ACC112 (cell line): Measurements from ENCODE around the gene SDK1.

Experiments used
- H2AFZ ChIP-seq: fragments of 200-600 bp; sonication (generic); one replicate; pipeline ENCODE4 v1.6.0; 2017; ENCODE audit warnings: antibody characterized with exemption, low read length; ENCODE audit not compliant: unreplicated experiment
- H3K27ac ChIP-seq: fragments of 200-600 bp; sonication (generic); 2 replicates; pipeline ENCODE4 v1.5.1; 2014; ENCODE audit warnings: low read depth, mild to moderate bottlenecking, antibody characterized with exemption, low read length, moderate library complexity
- H3K27me3 ChIP-seq: fragments of 200-600 bp; sonication (generic); 2 replicates; pipeline ENCODE4 v1.6.1; 2014; ENCODE audit warnings: mild to moderate bottlenecking, antibody characterized with exemption, low read length, moderate library complexity, mixed read lengths; ENCODE audit not compliant: insufficient read depth
- H3K36me3 ChIP-seq: fragments of 200-600 bp; sonication (generic); 2 replicates; pipeline ENCODE4 v1.6.1; 2016; ENCODE audit warnings: mild to moderate bottlenecking, antibody characterized with exemption, low read length, moderate library complexity, mixed read lengths; ENCODE audit not compliant: insufficient read depth
- H3K4me1 ChIP-seq: fragments of 200-600 bp; sonication (generic); one replicate; pipeline ENCODE4 v1.6.1; 2016; ENCODE audit warnings: low read length, mixed read lengths; ENCODE audit not compliant: insufficient read depth, unreplicated experiment, control insufficient read depth
- H3K4me3 ChIP-seq: fragments of 200-600 bp; sonication (generic); 2 replicates; pipeline ENCODE4 v1.5.1; 2014; ENCODE audit warnings: mild to moderate bottlenecking, low read depth, low read length
- H3K79me2 ChIP-seq: fragments of 200-600 bp; sonication (generic); one replicate; pipeline ENCODE4 v1.6.0; 2016; ENCODE audit warnings: low read length; ENCODE audit not compliant: control insufficient read depth, unreplicated experiment, insufficient read depth

Gene SDK1

DNA sequence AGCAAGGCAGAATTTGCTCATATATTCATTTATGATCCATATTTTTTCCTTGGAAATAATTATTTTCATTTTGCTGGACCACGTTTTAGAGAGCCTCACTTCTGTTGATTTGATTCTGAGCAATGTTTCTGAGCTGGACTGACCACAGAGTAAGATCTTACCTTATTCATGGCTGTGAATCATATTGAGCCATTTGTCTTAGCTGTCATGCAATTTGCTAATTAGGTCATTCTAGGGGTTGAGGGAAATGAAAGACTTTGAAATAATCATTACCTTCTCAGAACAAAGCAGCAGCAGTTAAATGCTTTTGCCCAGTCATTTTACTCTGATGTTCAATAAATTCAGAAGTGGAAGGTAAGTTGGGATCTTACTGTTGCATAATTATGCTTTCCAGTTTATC is 251.4 kb downstream of the SDK1 start:
- Histone ChIP-seq H3K27ac (no peak overlapping the region), H3K36me3 (no peaks in the 10 kb centered on the region), H3K4me3 (no peak overlapping the region), H3K79me2 (no peaks in the 10 kb centered on the region), H3K27me3 (no peaks in the 10 kb centered on the region), H2AFZ (no peak overlapping the region), H3K4me1 (no peaks in the 10 kb centered on the region)

DNA sequence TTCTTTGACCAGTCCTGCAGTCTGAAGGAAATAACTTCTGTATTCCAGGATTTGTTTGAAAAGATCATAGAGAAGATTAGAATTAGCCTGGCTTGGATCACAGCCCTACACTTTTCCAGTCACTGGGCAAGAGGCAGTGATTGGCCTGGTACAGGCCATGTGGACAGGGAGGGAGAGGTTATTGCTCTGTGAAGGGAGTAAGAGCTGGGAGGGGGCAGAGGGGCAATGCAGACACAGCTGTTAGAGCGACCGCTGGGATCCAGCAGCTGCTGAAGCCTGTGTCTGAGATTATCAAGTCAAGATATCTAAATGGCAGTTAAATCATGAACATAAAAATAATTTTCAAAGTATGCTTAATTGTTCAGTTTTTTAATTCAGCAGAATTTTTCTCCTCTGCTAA is 257.3 kb downstream of the SDK1 start:
- no peaks in the 10 kb centered on the region for H3K36me3 ChIP-seq
- H3K27ac ChIP-seq, result no peak overlapping the region
- H2AFZ ChIP-seq, result no peak overlapping the region
- H3K4me3 ChIP-seq, result no peak overlapping the region
- no peaks in the 10 kb centered on the region for H3K27me3 ChIP-seq
- no peaks in the 10 kb centered on the region for H3K4me1 ChIP-seq
- H3K79me2 ChIP-seq, result no peaks in the 10 kb centered on the region

DNA sequence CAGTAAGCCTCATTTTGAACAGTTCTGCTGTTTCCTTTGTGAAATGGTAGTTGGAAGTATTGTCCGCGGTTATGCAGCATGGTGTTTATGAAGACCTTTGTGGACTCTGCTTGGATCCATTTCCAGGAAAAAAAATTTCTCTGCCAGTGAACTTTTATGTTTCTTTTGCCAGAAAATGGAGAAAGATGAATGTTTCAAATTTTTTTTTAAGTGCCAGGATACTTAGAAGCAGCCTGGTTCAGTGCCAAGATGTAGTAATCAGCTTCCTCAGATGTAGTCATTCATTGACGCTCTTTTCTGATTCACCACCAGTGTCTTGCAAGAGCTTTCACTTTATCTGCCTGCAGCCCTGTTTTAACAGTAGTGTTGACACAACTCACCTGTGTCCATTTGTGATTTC is 258.2 kb downstream of the SDK1 start:
- H3K4me1 ChIP-seq, result no peaks in the 10 kb centered on the region
- no peaks in the 10 kb centered on the region for H3K36me3 ChIP-seq
- H2AFZ ChIP-seq, result no peak overlapping the region
- peak overlapping the region; percentile 59; the same call in 1 of the 2 replicates for H3K27ac ChIP-seq
- H3K27me3 ChIP-seq, result no peaks in the 10 kb centered on the region
- H3K4me3 ChIP-seq, result no peak overlapping the region
- H3K79me2 ChIP-seq, result no peaks in the 10 kb centered on the region

DNA sequence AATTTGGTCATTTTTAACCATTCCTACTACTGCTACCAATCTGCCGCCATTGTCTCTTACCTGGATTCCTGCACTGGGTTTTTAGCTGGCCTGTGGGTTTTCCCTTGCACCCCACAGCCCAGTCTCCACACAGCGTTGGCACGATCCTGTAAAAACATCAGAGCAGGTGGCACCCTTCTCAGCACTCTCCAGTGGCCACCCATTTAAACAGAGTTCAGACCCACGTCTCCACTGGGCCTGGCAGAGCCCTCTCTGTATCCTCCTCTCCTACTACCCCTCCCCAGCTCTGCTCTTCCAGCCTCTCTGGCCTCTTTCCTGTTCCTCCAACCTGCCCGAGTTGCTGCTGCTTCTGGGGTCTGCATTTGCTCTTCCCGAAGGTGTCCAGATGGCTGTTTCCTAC is 259.4 kb downstream of the SDK1 start:
- Histone ChIP-seq H3K4me3 (no peak overlapping the region), H3K27me3 (no peaks in the 10 kb centered on the region), H2AFZ (no peak overlapping the region), H3K79me2 (no peaks in the 10 kb centered on the region), H3K36me3 (no peaks in the 10 kb centered on the region), H3K27ac (no peak overlapping the region), H3K4me1 (no peaks in the 10 kb centered on the region)

DNA sequence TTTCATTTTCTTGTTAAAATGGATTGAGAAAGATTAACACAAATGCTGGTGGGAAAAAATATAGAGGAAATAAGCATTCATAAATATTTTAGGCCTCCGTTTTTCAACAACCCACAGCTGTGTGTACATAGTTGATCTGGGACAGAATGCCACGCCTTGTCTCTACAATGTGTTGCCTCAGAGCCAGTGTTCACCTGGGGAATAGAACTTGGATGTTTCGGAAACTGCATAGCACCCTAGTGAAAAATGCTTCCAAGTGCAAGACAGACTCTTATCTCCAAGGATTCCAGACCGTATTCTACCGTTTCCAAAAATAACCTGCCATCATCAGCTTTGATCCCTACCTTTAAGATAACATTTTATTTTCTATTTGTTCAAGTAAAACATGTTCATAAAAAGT is 260.9 kb downstream of the SDK1 start:
- no peaks in the 10 kb centered on the region for H3K27me3 ChIP-seq
- no peaks in the 10 kb centered on the region for H3K4me1 ChIP-seq
- no peak overlapping the region for H2AFZ ChIP-seq
- no peak overlapping the region for H3K4me3 ChIP-seq
- no peaks in the 10 kb centered on the region for H3K36me3 ChIP-seq
- H3K27ac ChIP-seq, result no peak overlapping the region
- no peaks in the 10 kb centered on the region for H3K79me2 ChIP-seq

DNA sequence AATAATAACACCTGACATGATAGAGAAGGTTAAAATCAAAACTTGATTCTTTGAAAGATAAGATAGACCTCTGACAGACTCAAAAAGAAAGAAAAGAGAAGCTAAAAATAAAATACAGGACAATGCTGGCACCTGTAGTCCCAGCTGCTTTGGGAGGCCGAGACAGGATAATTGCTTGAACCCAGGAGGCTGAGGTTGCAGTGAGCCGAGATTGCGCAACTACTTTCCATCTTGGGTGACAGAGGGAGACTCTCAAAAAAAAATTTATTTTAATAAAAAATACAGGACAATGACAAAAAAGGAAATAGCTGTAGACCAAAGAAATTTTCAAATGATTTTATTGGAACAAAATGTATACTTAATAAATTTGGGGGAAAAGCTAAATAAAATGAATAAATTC is 263.2 kb downstream of the SDK1 start:
- no peaks in the 10 kb centered on the region for H3K4me1 ChIP-seq
- H3K27ac ChIP-seq, result no peak overlapping the region
- no peak overlapping the region for H2AFZ ChIP-seq
- no peaks in the 10 kb centered on the region for H3K27me3 ChIP-seq
- H3K79me2 ChIP-seq, result no peaks in the 10 kb centered on the region
- no peak overlapping the region for H3K4me3 ChIP-seq
- no peaks in the 10 kb centered on the region for H3K36me3 ChIP-seq

DNA sequence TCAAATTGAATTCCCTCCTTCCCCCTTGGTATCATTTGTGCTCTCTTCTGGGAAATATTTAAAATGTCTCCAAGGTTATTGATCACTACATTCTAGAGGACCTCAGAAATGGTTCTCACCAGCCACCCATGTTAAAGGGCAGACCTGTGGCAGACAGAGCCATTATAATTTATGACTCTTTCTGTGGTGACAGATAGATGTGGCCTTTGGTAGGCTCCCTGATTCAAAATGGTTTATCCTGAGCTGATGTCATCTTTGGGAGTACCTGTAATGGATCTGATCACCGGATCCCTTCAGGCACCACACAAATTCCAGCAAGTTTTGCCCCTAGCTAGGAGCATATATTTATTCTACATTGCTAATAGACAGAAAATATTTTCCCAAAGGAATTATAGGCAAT is 267.5 kb downstream of the SDK1 start:
- no peak overlapping the region for H3K27ac ChIP-seq
- no peak overlapping the region for H2AFZ ChIP-seq
- no peak overlapping the region for H3K4me3 ChIP-seq
- H3K4me1 ChIP-seq, result no peaks in the 10 kb centered on the region
- H3K27me3 ChIP-seq, result no peaks in the 10 kb centered on the region
- H3K36me3 ChIP-seq, result no peaks in the 10 kb centered on the region
- no peaks in the 10 kb centered on the region for H3K79me2 ChIP-seq

DNA sequence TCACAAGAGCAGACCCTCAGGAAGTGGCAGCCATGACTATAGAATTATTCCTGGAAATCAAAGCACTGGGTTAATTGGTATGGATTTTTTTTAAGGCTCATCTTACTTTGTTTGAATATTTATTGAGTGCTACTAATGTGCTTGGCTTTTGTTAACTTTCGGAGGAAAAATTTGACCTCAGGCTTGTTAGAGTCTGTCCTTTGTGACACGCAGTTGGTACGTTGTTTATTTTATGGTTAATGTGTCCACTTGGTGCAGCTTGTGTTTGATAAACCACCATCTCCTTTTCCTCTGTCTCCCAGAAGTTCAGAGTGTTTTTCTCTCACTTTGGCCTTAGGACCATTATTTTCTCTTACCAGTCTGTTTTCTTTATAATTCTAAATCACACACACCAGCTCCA is 268.6 kb downstream of the SDK1 start:
- Histone ChIP-seq H2AFZ (no peak overlapping the region), H3K27ac (no peak overlapping the region), H3K27me3 (no peaks in the 10 kb centered on the region), H3K36me3 (no peaks in the 10 kb centered on the region), H3K79me2 (no peaks in the 10 kb centered on the region), H3K4me1 (no peaks in the 10 kb centered on the region), H3K4me3 (no peak overlapping the region)

DNA sequence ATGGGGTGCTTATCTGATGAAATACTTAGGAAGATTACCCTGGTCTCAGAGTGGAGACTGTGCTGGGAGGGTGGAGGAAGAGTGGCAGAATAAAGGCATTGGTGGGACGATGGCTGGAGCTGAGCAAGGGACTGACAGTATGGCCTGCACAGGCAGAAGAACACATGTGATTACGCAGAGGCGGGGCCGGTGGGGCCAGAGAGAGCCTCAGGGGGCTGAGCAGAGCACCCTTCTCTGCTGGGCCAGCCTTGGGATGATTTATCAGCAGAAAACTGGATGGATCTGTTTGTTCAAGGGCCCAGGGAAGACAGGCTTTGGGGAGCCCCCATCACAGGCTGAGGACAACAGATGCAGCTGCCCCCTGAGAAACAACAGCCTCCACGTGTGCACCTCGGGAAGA is 272.1 kb downstream of the SDK1 start:
- Histone ChIP-seq H3K4me3 (no peak overlapping the region), H2AFZ (no peak overlapping the region), H3K79me2 (no peaks in the 10 kb centered on the region), H3K36me3 (no peaks in the 10 kb centered on the region), H3K4me1 (no peaks in the 10 kb centered on the region), H3K27me3 (no peaks in the 10 kb centered on the region), H3K27ac (no peak overlapping the region)

DNA sequence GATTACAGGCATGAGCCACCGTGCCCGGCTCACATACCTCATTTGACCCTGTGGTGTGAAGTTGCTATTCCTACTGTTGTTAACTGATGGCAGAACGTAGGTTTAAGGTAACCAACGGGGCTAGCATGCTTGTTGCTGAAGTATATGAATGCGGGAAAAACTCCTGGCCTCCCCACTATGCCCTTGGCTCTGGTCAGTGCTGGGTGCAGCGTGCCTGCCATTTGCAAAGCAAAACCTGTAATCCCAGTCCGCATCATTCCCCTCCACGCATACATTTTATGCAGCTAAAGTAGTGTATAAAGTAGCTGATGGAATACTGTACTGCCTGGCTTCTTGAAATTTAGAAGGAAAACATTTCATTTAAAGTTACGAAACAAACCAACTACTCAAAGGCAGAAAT is 273.3 kb downstream of the SDK1 start:
- Histone ChIP-seq H3K36me3 (no peaks in the 10 kb centered on the region), H3K27me3 (no peaks in the 10 kb centered on the region), H3K4me3 (no peak overlapping the region), H3K4me1 (no peaks in the 10 kb centered on the region), H2AFZ (no peak overlapping the region), H3K79me2 (no peaks in the 10 kb centered on the region), H3K27ac (no peak overlapping the region)

DNA sequence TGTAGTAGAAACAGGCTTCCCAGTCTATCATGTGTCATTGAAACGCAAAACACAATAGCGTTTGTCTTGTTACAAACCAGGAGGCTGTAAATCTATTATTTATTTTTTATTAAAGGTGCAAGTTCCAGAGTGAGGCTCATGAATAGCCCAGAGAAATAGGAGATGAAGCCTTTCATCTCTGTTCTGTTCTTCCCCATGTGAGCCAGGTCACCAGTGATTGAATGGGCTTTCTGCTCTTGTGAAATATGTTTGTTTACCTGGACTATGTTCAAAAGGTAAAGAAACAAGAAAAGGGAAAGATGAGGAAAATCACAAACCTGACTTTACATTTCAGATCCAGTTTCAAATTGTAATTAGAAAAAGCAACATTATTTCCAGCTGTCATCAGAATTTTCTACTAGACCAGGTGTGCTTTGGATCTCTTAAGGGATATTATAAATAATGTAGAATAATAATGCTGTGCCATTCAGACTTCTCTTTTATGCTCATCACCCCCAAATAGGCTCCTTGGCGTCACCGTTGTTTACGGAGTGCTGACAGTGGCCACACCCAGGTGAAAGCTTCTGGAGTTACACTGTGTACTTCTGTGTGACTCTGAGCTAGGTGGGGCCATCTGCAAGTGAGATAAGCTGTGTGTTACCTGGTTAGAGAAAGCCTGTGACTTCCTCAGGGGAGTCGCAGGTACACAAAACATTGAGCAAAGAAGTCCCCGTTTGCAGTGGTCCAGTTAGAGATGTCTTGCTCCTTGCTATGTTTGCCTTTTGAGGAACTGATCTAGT is 274.9 kb downstream of the SDK1 start:
- Histone ChIP-seq H3K27ac (no peak overlapping the region), H3K79me2 (no peaks in the 10 kb centered on the region), H3K27me3 (no peaks in the 10 kb centered on the region), H3K36me3 (no peaks in the 10 kb centered on the region), H2AFZ (no peak overlapping the region), H3K4me3 (no peak overlapping the region), H3K4me1 (no peaks in the 10 kb centered on the region)
